ENCODE data around the gene PLA2G2C. TPM values are rescaled to one million over a fixed set of nuclear protein-coding genes. Genes with fewer than 3 reads are reported as not detected.
A peak's percentile ranks its signal among the peaks of the same experiment; 100 is the strongest.

Gene PLA2G2C
- total and polyA plus RNA-seq, 2 experiments from 2014 or later, result not detected

GRCh38 chr1:20164694-20165202 lies 21.6 kb downstream of the PLA2G2C start:
- H3K27me3 Mint-ChIP-seq (ENCODE audit: insufficient read depth, low read depth, poor library complexity), result peaks cover 10% of the 10 kb centered on the region
- H3K27ac ChIP-seq (ENCODE audit: low read depth), result no peak overlapping the region

GRCh38 chr1:20160034-20160433 lies 26.3 kb downstream of the PLA2G2C start:
- no peaks in the 10 kb centered on the region for H3K79me2 ChIP-seq (replicated peaks; ENCODE audit: insufficient read depth)
- no peak overlapping the region for H3K4me3 Mint-ChIP-seq
- no peaks in the 10 kb centered on the region for H4K20me1 ChIP-seq (replicated peaks; ENCODE audit: insufficient read depth)
- DNase-seq (ENCODE audit: low spot score), result no peak
- ATAC-seq, result no peak
- H3K36me3 ChIP-seq (ENCODE audit: insufficient read depth), result no peaks in the 10 kb centered on the region
- no peaks in the 10 kb centered on the region for H3K4me1 ChIP-seq (ENCODE audit: insufficient read depth)
- peaks cover 8% of the 10 kb centered on the region for H3K27me3 Mint-ChIP-seq (ENCODE audit: insufficient read depth, low read depth, poor library complexity)
- no peak for TF ChIP-seq CREB1 (CRISPR knock-in tag; IDR thresholded peaks at IDR 0.05; ENCODE audit: low read depth)
- TF ChIP-seq JUNB (IDR thresholded peaks at IDR 0.05; ENCODE audit: unreplicated experiment), result no peak
- no peak for TF ChIP-seq CTCF (conservative IDR thresholded peaks at IDR 0.05; ENCODE audit: low read depth in 2 of 2)
- no peaks in the 10 kb centered on the region for H3K9me2 ChIP-seq (ENCODE audit: insufficient read depth)
- no peaks in the 10 kb centered on the region for H3K27me3 ChIP-seq (ENCODE audit: insufficient read depth)
- no peak overlapping the region for H3K27ac ChIP-seq (ENCODE audit: low read depth)
- peaks cover 55% of the 10 kb centered on the region for H3K9me3 Mint-ChIP-seq
- H2AFZ ChIP-seq, result no peak overlapping the region
- H3K4me3 ChIP-seq, result no peak overlapping the region
- H3K4me2 ChIP-seq, result no peak overlapping the region
- peaks cover 4% of the 10 kb centered on the region; the same call in 2 of the 3 replicates for H3K4me1 Mint-ChIP-seq
- peaks cover 22% of the 10 kb centered on the region for H3K36me3 Mint-ChIP-seq (ENCODE audit: low read depth)
- no peaks in the 10 kb centered on the region for H3F3A ChIP-seq (replicated peaks; ENCODE audit: low read depth)
- no peak overlapping the region for H3K27ac Mint-ChIP-seq

More at GRCh38 chr1:20164694-20165202, 21.6 kb downstream of the PLA2G2C start:
- TF ChIP-seq ZNF114 (CRISPR knock-in tag; IDR thresholded peaks at IDR 0.05) (no peak), CTCF (conservative IDR thresholded peaks at IDR 0.05; ENCODE audit: low read depth in 2 of 2) (peak in 1 of 2 experiments; percentile 38; a peak in 1 of 4 replicates)
- Histone ChIP-seq H3K4me1 (ENCODE audit: insufficient read depth) (peaks cover 3% of the 10 kb centered on the region; the same call in 1 of the 2 replicates), H4K20me1 (replicated peaks; ENCODE audit: insufficient read depth) (no peaks in the 10 kb centered on the region), H3K4me3 (no peak overlapping the region), H2AFZ (no peak overlapping the region), H3F3A (replicated peaks; ENCODE audit: low read depth) (no peaks in the 10 kb centered on the region), H3K27me3 (ENCODE audit: insufficient read depth) (no peaks in the 10 kb centered on the region), H3K36me3 (ENCODE audit: insufficient read depth) (no peaks in the 10 kb centered on the region), H3K4me2 (no peak overlapping the region), H3K79me2 (replicated peaks; ENCODE audit: insufficient read depth) (no peaks in the 10 kb centered on the region), H3K9me2 (ENCODE audit: insufficient read depth) (no peaks in the 10 kb centered on the region)
- H3K4me3 Mint-ChIP-seq, result no peak overlapping the region
- peaks cover 45% of the 10 kb centered on the region for H3K9me3 Mint-ChIP-seq
- H3K36me3 Mint-ChIP-seq (ENCODE audit: low read depth), result peaks cover 26% of the 10 kb centered on the region
- ATAC-seq, result peak; percentile 45; the same call in 2 of the 3 replicates
- peaks cover 16% of the 10 kb centered on the region for H3K4me1 Mint-ChIP-seq
- no peak overlapping the region for H3K27ac Mint-ChIP-seq
- DNase-seq (ENCODE audit: low spot score), result no peak
